ENCODE measurements around the gene MMRN2.
"Not testable (repeated sequence)": the region's sequence is repeated elsewhere in the genome, so short reads cannot be mapped to it uniquely, and the experiment has no call there.

Gene MMRN2

GRCh38 chr10:86937502-86938154 lies 19.8 kb downstream of the MMRN2 start:
- DNase-seq, result no peak

GRCh38 chr10:86936661-86937501 lies 20.5 kb downstream of the MMRN2 start:
- DNase-seq, result no peak

- not testable (repeated sequence) for DNase-seq
These were observed 23.2 kb downstream of the MMRN2 start for GRCh38 chr10:86934162-86934711.

GRCh38 chr10:86932674-86933073 lies 24.7 kb downstream of the MMRN2 start:
- no peak for DNase-seq

- DNase-seq, result no peak
These were observed 25.5 kb downstream of the MMRN2 start for GRCh38 chr10:86931872-86932271.

- DNase-seq, result peak in 1 of 2 donors; percentile 44
These were observed 27.7 kb downstream of the MMRN2 start for GRCh38 chr10:86929468-86930380.

- DNase-seq, result no peak
These were observed 34.9 kb downstream of the MMRN2 start for GRCh38 chr10:86922553-86922961.

GRCh38 chr10:86918022-86918471 lies 39.4 kb downstream of the MMRN2 start:
- DNase-seq, result no peak

GRCh38 chr10:86914734-86915133 lies 42.7 kb downstream of the MMRN2 start:
- DNase-seq, result no peak

GRCh38 chr10:86905429-86905828 lies 52.0 kb downstream of the MMRN2 start:
- no peak for DNase-seq

GRCh38 chr10:86904600-86904999 lies 52.8 kb downstream of the MMRN2 start:
- no peak for DNase-seq

GRCh38 chr10:86900955-86901354 lies 56.5 kb downstream of the MMRN2 start:
- peak; percentile 32 to 65 for DNase-seq

GRCh38 chr10:86899670-86900276 lies 57.6 kb downstream of the MMRN2 start:
- peak; percentile 45 to 59 for DNase-seq

- DNase-seq, result no peak
These were observed 58.3 kb downstream of the MMRN2 start for GRCh38 chr10:86899132-86899531.

GRCh38 chr10:86898511-86898910 lies 58.9 kb downstream of the MMRN2 start:
- DNase-seq, result no peak

- DNase-seq, result no peak
These were observed 67.4 kb downstream of the MMRN2 start for GRCh38 chr10:86889997-86890396.

GRCh38 chr10:86888585-86889381 lies 68.6 kb downstream of the MMRN2 start:
- DNase-seq, result no peak
